ENCODE measurements around the gene QRICH1.
A peak's percentile ranks its signal among the peaks of the same experiment; 100 is the strongest.

QRICH1 gene

DNA sequence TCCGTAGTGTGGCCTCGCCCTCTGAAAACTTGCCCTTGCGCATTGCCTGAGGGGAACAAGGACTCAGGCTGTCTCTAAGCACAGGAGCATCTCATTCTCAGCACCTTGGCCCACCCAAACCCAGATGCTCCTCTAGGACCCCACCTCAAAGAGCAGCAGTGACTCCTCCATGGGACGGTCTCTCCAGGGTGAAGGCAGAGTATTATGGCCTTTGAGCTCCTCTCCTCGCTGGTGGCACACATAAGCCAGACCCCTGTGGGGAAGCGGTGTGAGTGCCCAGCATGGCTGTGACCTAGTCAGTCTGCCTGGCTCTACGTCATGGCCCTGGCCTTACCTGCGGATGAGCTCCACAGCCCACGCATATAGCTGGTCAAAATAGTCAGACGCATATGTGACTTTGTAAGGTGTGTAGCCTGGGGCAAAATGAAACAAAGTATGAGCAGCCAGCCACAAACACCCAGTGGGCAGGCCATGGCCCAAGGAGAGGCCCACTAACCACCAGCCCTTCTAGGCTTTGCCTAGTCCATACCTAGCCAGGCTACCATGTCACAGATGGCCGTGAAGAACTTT is 6.3 kb upstream of the QRICH1 start:
- Mint-ChIP-seq H3K27ac (peak overlapping the region in 1 of 3 experiments; percentile 52), H3K36me3 (ENCODE audit: low read depth) (peaks cover 51% of the 10 kb centered on the region), H3K9me3 (no peaks in the 10 kb centered on the region), H3K27me3 (ENCODE audit: low read depth) (no peaks in the 10 kb centered on the region), H3K4me3 (no peak overlapping the region), H3K4me1 (peaks cover 11% of the 10 kb centered on the region)
- TF ChIP-seq, protein P1, sequence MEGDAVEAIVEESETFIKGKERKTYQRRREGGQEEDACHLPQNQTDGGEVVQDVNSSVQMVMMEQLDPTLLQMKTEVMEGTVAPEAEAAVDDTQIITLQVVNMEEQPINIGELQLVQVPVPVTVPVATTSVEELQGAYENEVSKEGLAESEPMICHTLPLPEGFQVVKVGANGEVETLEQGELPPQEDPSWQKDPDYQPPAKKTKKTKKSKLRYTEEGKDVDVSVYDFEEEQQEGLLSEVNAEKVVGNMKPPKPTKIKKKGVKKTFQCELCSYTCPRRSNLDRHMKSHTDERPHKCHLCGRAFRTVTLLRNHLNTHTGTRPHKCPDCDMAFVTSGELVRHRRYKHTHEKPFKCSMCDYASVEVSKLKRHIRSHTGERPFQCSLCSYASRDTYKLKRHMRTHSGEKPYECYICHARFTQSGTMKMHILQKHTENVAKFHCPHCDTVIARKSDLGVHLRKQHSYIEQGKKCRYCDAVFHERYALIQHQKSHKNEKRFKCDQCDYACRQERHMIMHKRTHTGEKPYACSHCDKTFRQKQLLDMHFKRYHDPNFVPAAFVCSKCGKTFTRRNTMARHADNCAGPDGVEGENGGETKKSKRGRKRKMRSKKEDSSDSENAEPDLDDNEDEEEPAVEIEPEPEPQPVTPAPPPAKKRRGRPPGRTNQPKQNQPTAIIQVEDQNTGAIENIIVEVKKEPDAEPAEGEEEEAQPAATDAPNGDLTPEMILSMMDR (IDR thresholded peaks at IDR 0.05; ENCODE audit: unreplicated experiment in 3 of 3) = no peak

DNA sequence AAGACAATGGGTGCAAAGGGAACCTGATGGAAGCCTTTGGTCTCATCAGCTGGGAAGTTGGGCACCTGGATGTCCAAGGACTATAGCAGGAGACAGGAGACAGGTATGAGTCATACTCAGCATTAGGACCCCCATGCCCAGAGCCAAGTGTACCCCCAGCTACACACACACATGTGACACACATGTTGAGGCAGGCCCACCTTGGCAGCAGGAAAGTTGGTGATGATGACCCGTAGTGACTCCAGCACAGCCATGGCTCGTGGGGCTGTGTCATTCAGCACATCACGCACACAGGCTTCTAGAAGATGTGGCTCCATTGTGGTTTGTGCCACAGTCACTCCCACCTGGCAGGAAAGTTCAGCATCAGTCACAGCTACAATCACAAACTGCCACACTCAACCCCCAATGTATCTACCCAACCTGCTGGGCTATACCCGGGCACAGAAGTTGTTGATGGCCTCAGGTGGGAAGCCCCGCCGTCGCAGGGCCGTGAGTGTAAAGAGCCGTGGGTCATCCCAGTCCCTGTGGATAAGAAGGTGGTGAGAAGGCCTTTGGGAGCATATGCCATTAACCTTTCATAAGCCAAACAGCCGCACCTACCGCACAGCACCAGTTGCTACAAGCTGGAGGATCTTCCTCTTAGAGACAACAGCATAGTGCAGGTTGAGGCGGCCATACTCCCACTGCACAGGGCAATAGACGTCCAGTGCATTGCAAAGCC is 5.2 kb upstream of the QRICH1 start:
- TF ChIP-seq, protein P1 (IDR thresholded peaks at IDR 0.05; ENCODE audit: unreplicated experiment in 3 of 3) = no peak
- H3K27ac Mint-ChIP-seq = peak overlapping the region in 1 of 3 experiments; percentile 31
- H3K4me1 Mint-ChIP-seq = peaks cover 5% of the 10 kb centered on the region
- H3K9me3 Mint-ChIP-seq = no peaks in the 10 kb centered on the region
- peaks cover 51% of the 10 kb centered on the region for H3K36me3 Mint-ChIP-seq (ENCODE audit: low read depth)
- no peaks in the 10 kb centered on the region for H3K27me3 Mint-ChIP-seq (ENCODE audit: low read depth)
- no peak overlapping the region for H3K4me3 Mint-ChIP-seq

DNA sequence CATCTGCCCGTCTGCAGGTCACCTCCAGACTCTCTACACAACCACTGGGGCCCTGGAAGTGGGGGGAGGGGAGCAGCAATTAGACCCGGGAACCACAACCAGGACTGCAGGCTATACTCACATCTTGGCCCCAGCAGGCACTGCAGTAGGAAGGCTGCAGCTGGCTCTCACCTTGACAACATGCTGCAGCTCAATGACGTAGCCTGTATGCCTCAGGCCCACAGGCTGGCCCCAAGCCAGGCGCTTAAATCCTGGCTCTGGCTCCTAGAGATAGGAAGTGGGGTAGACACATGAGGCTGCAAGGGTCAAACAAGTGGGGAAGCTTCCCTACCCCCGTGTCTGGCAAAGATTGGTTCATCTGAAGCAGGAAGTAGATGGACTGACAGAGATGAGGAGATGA is 4.6 kb upstream of the QRICH1 start:
- H3K27me3 Mint-ChIP-seq (ENCODE audit: low read depth) = no peaks in the 10 kb centered on the region
- H3K36me3 Mint-ChIP-seq (ENCODE audit: low read depth) = peaks cover 51% of the 10 kb centered on the region

DNA sequence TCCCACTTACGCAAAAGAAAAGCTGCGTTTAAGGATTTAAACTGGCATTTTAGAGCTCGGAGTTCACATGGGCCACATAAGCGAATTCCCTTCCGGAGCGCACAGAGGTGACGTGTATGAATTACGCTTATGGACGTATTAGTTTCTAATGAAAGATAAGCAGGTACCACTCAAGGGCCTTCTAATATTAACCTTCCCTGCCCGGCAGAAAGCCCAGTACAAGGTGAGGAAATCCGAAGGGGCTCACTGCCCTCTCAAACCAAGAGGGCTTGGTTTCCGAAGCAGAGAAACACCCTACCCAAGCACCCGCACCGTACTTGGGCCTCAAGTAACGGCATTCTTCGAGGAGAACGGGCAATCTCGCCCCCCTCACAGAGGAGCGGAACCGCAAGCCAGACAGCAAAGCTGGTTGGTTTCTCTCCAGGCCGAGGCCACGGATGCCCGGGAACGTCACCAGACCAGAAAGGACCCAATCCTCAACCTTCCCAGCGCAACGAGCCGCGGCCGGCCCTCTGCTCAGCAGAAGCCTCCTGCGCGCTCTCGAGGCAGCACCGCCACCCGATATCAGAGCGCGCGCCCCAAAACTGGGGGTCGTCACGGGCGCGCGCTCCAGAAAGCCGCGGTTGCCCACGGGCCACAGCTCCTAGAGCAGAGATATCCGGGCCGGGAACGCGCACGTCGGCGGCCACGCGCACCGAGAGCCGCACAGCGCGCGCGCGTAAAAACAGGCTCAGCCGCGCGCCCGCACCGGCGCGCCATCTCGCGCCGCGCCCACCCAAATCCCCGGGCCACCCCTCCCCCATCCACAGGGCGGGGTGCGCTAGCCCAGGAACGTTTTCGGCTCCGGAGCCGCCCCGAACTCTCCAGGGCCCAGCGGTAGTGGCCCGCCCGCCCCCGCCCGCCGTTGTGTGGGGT is 676 bp downstream of the QRICH1 start:
- TF ChIP-seq, protein P1 (IDR thresholded peaks at IDR 0.05; ENCODE audit: unreplicated experiment in 3 of 3) = no peak
- H3K4me3 Mint-ChIP-seq = peak overlapping the region; percentile 90 to 98 (median 96)
- H3K27ac Mint-ChIP-seq = peak overlapping the region; percentile 98 to 99 (median 98)
- H3K9me3 Mint-ChIP-seq = no peaks in the 10 kb centered on the region
- H3K4me1 Mint-ChIP-seq = peaks cover 28% of the 10 kb centered on the region
- H3K27me3 Mint-ChIP-seq (ENCODE audit: low read depth) = no peaks in the 10 kb centered on the region
- H3K36me3 Mint-ChIP-seq (ENCODE audit: low read depth) = peaks cover 20% of the 10 kb centered on the region

More for the DNA sequence above, 4.6 kb upstream of the QRICH1 start:
- Mint-ChIP-seq H3K9me3 (no peaks in the 10 kb centered on the region), H3K4me1 (peaks cover under 1% of the 10 kb centered on the region), H3K27ac (peak overlapping the region in 1 of 3 experiments; percentile 31), H3K4me3 (no peak overlapping the region)
- TF ChIP-seq, protein P1 (IDR thresholded peaks at IDR 0.05; ENCODE audit: unreplicated experiment in 3 of 3) = no peak

DNA sequence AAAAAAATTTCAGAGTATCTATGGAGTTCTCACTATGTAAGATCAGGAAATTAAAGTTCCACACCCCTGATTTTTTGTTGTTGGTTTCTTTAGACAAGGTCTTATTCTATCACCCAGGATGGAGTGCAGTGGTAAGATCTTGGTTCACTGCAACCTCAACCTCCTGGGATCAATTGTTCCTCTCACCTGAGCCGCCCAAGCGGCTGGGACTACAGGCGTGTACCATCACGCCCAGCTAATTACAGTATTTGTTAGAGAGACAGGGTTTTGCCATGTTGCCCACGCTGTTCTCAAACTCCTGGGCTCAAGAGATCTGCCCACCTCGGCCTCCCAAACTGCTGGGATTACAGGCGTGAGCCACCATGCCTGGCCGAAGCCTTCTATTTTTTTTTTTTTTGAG is 12.4 kb downstream of the QRICH1 start:
- no peaks in the 10 kb centered on the region for H3K4me1 Mint-ChIP-seq
- peaks cover 17% of the 10 kb centered on the region for H3K36me3 Mint-ChIP-seq (ENCODE audit: low read depth)
- TF ChIP-seq, protein P1 (IDR thresholded peaks at IDR 0.05; ENCODE audit: unreplicated experiment in 3 of 3) = no peak
- H3K4me3 Mint-ChIP-seq = no peak overlapping the region
- no peaks in the 10 kb centered on the region for H3K9me3 Mint-ChIP-seq
- no peak overlapping the region for H3K27ac Mint-ChIP-seq
- H3K27me3 Mint-ChIP-seq (ENCODE audit: low read depth) = no peaks in the 10 kb centered on the region

Measured in nephron (organoid).